Suppressor macrophage (primary cell): Measurements from ENCODE around the gene KCNN4.
"Not testable (repeated sequence)": the region's sequence is repeated elsewhere in the genome, so short reads cannot be mapped to it uniquely, and the experiment has no call there.

Experiments
- DNase-seq, 4 experiments: peaks; one replicate each; pipeline ENCODE4 v3.0.0-alpha.2; 2020 to 2022

The KCNN4 gene

DNA sequence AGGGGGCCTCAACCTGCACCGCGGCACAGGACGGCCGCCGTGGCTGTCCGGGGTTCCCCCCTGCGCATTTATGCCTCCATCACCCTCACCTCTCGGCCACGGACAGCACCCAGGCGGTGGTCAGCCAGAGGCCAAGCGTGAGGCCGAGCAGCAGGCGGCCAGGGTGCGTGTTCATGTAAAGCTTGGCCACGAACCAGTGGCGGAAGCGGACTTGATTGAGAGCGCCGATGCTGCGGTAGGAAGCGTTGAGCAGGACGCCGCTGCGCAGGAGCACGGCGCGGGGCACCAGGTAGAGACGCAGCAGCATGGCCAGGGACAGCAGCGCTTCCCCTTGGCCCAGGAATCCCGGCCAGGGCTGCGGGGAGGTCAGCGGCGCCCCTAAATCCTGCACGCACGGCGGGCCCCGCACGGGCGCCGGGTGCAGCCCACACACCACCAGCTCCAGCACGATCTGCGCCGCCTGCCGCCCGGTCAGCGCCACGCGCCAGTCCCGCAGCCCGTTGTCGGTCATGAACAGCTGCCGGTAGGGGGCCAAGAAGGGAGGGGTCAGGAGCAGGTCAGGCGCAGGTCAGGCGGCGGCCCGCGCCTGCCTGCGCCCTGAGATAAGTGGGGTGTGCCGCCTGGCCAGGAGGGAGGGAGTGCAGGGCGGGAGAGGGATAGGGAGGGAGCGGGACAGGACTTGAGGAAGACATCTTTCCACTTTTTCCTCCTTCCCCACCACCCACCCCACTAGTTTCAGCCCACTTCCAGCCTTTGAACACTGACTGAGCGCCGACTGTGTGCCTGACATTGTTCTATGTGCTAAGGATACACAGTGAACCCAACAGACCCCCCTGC lies 6.5 kb downstream of the KCNN4 start:
- peak; percentile 33 to 73 (median 50) for DNase-seq

DNA sequence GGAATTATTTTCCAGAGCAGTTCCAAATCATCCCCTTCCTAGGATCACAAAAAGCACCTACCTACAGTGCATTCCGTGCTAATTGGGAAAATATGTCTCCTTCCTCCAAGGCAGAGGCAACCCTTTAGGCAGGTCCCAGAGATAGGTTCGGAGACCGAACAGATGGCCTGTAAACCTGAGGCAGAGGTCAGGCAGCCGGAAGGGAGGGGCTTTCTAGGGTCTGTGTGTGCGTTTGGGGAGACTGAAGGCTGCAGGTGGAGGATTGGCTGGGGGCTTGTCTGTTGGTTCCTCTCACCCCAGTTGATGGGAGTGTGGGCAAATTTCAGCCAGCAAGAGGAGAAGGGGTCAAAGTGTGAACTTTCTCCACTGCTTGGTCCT lies 7.1 kb downstream of the KCNN4 start:
- DNase-seq, result no peak

DNA sequence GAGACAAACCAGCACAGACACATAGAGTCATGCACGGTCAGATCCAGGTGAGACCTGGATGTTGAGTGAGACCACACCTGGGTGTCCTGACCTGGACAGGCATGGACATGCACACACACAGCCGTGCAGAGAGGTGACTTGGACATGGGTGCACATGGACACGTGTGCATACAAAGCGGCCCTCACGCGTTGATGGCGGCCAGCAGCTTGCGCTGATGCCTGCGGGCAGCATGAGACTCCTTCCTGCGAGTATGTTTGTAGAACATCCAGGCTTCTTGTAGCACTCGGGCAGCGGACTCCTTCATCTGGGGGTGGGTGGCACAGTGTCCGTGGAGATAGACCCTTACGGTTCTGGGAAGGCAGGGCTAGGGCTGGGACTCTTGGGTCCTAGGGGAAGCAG lies 11.5 kb downstream of the KCNN4 start:
- no peak for DNase-seq

DNA sequence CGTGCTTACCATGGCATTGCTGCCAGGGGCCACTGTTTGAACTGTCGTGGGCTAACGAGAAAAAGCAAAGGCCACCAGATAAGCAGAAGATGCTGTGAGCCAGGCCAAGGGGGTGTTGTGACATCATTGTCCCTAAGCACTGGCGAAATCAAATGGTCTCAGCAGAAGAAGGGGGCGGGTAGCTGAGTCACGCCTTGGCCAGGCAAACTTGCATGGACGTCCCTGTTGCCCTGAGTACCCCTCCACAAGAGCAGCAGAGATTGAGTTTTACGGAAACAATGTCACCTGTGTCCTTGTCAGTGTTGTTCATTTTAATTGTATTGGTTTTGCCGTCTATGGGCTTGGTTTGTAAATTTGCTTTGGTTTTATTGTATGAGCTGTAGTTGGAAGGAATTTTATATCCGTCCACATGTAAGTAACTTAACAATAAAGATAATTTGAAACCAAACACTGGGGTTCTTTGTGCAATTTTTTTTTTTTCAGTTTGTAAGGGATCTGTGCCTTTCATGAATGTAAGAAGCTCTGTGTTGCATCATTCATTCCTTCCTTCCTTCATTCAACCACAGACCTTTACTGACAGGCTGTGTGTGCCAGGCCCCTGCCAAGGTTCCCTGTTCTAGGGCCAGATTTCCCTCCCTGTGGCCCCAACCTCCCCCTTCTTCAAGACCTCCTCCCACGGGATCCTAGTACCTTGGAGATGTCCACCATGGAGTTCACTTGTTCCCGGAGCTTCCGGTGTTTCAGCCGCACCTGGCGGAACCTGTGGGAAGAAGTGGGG lies 12.3 kb downstream of the KCNN4 start:
- DNase-seq, result peak; percentile 81 to 92 (median 89)

DNA sequence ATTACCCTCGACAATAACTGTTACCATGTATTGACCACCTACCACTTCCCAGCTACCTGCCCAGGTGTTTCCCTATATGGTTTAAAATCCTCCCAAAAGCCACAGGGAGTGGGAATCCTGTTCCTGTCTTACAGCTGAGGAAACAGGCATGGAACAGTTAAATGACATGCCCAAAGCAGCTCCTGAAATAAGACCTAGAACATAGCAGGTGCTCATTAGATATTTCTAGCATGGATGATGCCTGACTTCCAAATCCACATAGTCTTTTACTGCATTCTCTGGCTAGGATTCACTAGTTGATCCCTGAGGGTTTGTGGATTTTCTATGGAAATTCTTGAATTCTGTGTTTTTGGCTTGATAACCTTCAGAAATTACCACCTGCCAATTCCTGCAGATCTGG lies 13.0 kb downstream of the KCNN4 start:
- DNase-seq, result no peak

DNA sequence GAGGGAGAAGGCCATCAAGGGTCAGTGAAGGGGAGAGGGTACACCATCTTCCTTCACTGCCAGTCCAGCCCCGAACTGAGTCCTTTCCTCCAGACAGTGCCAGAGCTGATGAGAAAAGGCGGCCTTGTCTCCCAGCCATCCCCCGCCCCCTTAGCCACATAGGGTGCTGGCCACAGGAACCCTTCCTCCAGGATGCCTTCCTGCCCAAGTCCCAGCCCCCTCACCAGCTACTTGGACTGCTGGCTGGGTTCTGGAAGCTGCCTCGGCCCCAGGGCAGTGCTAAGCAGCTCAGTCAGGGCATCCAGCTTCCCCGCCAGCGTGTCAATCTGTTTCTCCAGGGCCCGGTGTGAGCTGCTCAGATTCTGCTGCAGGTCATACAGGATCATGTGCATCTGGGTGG lies 13.5 kb downstream of the KCNN4 start:
- no peak for DNase-seq

DNA sequence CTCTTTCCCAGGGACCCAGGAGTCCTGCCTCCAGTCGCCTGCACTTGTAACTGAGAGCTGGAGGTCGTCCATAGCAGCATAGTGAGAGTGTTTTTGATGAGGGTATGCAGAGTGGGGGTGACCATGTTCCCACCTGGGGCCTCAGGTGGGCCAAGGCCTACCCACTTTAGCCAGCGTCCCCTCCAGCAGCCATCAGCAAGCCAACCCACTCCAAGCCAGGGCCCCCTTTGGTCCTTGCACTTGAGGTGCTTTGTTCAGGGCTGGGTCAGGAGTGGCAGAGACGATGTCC lies 14.1 kb downstream of the KCNN4 start:
- DNase-seq, result no peak

DNA sequence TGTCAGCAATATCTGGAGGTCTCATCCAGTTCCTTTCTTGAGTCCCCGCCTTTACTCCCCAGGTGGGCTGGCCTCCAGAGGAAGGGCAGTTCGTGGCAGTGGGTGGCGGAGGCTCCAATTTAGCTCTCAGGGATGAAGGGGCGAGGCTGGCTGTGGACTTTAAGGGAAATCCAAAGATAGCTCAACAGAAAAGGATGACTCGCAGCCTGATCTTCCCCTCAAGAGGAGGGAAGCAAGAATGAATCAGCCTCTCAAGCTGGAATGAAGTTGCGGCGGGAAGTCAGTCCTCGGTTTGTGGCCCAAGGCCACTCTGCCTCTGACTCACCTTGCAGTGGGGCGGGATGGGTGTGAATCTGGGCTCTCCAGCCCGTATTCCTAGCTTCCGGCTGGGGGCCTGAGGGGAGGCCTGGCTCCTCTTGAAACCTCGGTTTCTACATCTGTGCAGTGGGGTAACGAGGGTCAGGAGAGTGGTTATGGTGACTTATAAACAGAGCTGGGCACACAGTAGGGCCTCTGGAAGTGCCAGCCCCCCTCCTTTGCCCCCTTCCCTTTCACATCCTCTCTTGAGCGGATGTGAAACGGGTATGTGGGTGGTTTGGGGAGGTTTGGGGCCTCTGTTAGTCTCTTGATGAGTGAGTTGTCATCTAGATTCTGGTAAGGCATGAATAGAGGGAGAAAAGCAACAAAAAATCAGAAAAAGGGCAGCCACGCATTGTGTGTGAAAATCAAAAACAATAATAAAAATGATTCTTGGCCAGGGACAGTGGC lies 15.5 kb downstream of the KCNN4 start:
- peak; percentile 90 to 96 (median 93) for DNase-seq

DNA sequence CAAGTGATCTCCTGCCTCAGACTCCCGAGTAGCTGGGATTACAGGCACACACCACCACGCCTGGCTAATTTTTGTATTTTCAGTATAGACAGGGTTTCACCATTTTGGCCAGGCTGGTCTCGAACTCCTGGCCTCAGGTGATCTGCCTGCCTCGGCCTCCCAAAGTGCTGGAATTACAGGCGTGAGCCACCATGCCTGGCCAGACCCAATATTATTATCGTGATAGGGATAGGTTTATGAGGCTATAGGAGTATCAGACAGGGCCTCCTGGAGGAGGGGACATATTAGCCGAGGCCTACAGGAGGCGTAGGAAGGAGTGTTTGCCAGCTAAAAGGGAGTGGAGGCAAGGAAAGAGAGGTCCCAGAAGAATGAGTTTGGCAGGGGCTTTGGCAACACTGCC lies 16.1 kb downstream of the KCNN4 start:
- DNase-seq, result not testable (repeated sequence)

DNA sequence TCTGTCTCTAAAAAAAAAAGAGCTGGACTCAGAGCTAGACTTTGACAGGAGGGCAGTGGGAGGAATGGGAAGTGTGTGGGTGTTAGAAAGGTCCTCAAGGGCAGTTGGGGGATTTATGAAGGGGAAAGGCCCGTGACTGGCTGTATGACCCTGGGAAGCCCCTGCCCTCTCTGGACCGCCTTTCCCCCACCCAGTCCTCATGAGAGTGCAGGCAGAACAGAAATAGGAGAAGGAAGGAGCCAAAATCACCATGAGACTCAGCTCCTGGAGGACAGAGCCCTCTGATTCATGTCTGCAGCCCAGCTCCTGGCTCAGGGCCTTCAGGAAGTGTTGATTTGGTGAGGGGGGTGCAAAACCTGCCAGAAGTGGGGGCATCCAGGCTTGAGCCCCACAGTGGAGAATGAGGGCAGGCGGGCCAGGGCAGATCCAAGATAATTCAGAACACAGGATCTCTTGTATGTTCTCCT lies 17.3 kb downstream of the KCNN4 start:
- DNase-seq, result peak; percentile 84 to 96 (median 94)

DNA sequence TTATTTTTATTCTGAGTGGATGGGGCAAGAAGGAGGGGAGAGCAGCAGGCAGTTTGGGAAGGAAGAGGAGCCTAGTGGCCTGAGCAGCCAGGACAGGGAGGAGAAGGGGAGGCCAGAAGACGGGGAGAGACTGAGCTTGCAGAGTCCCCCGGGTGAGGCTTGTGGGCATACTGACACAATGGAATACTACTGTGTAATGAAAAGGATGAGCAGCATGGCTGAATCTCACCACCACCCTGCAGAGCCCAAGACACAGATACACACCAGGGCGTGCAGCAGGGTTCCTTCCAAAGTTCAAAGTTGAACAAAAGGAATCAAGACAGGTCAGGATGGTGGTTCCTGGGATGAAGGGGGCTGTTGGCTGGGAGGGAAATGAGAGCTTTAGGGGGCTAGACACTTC lies 18.0 kb downstream of the KCNN4 start:
- DNase-seq, result no peak

DNA sequence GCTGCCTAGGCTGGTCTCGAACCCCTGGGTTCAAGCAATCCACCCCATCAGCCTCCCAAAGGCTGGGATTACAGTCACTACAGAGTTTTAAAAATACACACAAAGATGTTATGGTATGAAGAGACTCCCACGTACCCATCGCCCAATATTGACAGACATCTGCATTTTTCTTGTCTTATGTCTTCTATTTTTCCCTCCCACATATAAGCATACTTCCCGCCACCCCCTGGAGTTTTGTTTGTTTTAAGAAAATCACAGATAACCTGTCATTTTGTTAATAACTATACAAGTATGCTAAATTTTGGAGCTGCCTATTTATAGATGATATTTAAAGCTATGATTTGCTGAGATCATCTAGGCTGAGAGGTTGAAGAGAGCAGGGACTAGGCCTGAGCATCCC lies 19.8 kb downstream of the KCNN4 start:
- no peak for DNase-seq

DNA sequence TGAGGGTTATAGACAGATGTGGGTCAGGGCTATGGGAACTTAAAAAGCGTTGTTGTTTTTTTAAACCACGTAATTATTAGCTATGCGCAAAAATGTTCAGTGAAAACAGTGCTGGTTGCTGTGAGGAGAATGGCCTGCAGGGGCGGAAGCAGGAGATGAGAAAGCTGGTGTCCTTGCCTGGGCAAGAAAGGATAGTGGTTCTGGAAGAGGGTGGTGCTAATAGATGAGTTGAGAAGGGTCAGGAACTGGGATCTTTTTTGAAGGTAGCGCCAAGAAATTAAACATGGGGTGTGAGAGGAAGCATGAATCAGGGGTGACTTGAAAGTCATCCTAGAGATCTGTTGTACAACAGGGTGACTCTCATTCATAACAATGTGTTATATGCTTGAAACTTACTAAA lies 21.3 kb downstream of the KCNN4 start:
- peak in 3 of 4 experiments; percentile 28 to 35 (median 28) for DNase-seq

DNA sequence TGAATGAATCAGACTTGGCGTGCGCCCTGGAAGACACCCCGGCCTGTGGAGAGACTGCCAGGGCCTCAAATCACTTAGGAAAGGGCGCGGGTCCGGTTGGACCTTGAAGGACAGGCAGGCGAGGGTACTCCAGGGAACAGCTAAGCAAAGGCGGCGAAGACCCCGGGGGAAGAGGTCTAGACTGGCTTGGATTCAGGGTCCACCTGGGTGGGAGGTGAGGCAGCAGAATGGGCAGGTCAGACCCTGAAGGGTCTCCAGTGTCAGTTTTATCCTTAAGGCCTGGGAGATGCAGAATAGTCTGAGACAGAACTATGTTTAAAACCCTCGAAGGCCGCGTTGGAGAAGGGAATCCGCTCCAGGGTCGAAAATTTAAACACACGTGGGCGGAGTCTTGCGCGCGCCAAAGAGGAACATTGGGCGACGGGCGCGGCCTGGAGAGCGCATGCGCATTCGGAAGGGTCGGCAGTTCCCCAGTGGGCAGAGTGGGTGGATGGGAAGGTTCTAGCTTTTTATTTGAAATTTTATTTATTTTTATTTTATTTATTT lies 25.4 kb downstream of the KCNN4 start:
- peak; percentile 93 to 97 (median 94) for DNase-seq

DNA sequence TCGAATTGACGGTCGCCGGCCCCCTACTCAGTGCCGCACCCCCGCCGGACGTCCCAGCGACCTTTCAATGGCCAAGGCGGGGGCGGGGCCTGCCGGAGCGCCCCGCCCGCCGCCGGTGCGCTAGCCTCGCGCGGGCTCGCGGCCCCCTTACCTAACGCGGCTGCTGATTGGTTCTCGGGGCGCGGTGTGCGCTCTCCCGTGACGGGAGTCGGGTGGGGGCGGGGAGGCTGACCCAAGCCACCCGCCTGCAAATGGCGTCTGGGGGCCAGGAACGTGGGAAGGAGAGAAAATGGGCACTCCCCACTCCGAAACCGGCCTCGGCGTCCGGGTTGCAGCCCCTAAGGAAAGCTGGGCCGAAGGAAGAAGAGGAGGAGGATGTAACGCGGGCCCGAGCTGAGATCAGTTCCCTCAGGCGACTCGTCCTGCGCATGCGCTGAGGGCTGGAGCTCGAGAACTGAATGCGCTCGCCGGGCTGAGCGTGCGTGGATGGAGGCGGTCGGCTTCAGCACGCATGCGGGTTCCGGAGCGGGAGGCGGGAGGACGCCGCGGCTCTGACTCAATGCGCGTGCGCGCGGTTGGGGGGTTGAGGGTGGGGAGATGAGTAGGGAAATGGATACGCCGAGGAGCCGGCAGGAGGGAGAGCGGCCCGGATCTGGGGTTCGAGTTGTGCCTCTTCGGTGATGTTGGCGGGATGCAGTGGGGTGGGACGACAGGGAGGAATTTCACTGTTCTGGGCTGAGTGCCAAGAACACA lies 26.1 kb downstream of the KCNN4 start, which contains the start of gene SMG9:
SMG9 (minus strand) TSS at position 460 of the 753 bp plus-strand sequence. CDS start 4,221 bp downstream, outside the sequence.
- DNase-seq, result peak; percentile 99 to 100 (median 100)

DNA sequence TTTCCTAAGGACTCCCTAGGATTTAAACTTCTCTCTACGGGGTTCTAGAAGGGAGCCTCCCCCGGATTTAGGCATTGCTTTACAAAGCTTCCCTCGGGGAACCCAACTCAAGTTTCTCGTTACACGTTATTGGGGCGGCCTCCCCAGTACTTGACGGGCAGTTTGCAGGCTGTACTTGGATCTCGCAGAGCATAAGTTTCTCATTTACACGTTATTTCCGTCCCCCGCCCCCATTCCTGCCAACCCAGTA lies 26.6 kb downstream of the KCNN4 start:
- no peak for DNase-seq

DNA sequence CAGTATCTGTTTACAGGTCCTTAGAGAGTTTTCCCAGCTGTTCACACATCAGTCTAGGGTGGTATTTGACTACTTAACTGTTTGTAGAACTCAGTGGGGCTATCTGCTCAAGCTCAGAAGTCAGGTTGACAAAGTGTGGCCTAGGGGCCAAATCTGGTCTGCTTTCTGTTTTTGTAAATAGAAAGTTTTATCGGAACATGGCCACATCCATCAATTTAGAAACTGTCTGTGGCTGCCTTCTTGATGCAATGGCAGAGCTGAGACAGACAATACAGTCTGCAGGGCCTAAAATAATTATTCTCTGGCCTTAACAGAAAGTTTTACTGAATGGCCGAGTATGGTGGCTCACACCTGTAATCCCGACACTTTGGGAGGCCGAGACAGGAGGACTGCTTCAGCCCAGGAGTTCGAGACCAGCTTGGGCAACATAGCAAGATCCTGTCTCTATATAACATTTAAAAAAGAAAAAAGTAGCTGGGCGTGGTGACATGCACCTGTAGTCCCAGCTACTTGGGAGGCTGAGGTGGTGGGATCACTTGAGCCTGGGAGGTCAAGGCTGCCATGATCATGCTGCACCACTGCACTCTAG lies 28.4 kb downstream of the KCNN4 start:
- no peak for DNase-seq

DNA sequence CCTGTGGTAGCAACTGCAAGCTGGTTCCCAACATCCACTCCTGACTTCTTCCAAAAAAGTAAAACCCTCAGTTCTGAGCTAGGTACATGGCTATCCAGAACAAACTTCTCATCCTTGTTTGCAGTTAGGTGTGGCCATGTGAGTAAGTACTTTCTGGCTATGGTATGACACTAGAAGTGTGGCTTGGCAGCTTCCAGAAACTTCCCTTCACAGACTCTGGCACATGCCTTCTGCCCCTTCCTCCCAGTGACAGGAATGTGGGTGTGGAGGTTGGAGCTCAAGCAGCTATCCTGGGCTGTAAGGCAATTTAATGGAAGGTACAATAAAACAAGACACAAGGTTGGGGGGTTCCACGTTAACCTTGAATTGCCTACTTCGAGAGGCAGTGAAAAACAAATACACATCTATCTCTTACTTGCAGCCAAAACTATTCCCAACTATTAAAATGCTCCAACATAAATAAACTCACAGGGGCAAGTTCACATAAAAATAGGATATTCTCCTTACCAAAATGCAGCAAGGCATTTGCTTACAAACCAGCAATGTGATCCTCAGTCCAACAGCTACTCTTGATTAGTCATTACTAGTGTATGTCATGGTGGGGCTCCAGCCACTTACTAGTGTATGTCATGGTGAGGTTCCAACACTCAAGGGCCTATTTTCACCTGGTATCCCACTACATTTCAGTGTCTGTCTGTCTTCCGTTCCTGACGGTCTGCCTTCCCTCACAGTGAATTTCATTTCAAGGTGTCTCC lies 29.1 kb downstream of the KCNN4 start:
- DNase-seq, result no peak

DNA sequence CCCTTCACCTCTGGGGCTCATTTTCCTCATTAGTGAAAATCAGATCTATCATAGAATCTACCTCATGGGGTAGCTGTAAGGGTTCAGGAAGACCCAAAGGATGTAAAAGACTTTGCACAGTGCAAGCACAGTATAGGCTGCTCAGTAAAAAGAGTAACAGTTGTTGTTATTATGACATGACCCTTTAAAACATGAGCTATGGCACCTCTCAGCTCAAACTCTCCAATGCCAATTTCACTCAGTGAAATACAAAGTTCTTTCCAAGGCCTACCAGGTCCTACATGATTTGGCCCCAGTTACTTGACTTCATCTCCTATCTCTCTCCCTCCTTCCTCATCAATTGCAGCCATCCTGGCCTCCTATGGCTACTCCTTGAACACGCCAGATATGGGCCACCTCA lies 30.9 kb downstream of the KCNN4 start:
- no peak for DNase-seq

DNA sequence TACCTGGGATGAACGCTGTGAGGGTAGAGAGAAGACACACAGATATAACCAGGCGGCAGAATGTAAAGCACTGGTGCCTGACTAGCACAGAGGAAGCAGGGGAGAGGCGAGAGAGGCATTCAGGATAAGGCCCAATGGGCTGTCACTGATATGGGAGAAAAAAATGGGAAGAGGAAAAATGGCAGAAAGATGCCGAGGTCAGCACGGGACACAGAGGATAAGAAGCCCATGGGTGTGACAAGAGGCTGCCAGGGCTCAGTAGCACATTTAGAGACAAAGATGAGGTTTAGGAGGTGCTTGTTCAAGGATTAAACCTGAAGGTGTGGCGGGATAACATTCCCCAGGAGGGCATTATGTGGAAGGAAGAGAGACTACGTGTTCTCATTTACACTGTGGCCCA lies 31.6 kb downstream of the KCNN4 start:
- no peak for DNase-seq

DNA sequence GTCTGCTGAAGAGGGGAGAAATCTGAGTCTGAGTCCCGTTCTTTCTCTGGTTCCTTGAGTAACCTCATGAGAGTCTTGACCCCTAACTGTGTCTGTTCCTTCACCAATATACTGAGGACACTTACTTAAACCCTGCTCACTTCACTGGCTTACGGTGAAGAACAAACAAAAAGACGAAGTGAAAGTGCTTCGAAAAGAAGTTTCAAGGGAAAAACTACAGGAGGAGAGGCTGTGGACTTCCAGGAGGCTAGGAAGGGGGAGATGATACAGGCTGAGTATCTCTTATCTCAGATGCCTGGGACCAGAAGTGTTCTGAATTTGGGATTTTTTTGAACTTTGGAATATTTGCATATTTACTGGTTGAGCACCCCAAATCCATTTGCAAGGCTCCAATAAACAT lies 32.1 kb downstream of the KCNN4 start:
- DNase-seq, result no peak
